ENCODE data around the gene ENPP6.

DNA sequence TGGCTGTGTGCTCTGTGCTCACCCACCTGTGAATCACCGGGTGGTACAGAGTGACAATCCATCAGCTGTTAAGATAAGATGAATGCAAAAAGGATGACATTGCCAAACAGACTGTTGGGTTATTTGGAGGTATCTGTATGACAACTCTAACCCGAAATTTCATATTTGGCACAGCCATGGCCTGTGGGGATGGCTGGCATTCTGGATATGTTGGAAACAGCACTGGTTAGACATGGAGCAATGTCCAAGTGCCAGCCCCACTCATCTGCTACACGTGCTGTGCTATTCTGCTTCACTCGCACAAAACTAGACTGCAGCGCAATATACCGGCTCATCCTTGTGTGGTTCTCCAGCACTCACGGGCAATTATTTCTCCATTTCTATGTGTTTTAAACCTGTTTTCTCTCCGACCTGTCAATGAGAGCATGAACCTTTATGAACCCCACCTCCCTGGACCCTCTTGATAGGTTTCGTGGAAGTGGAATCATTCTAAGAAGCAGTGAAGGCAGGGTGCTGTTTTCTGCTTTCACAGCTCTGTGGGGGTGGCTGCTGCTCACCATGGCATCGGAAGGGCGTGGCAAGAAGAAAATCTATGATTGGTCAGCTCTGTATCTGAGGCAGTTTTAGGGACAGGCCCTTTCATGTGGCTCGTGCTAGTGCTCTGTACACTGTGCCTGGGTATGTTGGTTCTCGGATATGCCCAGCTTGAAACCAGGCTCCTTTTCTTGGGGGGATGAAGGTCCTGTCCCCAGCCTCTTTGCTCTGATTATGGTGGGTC is 94.9 kb downstream of the ENPP6 start:
- no peak for TF ChIP-seq YY1 (IDR thresholded peaks at IDR 0.05; ENCODE audit: low read depth)
- no peak for TF ChIP-seq POLR2AphosphoS5 (IDR thresholded peaks at IDR 0.05; ENCODE audit: low read depth, low read length)
- TF ChIP-seq RFX5 (IDR thresholded peaks at IDR 0.05; ENCODE audit: low read length), result no peak
- TF ChIP-seq, protein P1, sequence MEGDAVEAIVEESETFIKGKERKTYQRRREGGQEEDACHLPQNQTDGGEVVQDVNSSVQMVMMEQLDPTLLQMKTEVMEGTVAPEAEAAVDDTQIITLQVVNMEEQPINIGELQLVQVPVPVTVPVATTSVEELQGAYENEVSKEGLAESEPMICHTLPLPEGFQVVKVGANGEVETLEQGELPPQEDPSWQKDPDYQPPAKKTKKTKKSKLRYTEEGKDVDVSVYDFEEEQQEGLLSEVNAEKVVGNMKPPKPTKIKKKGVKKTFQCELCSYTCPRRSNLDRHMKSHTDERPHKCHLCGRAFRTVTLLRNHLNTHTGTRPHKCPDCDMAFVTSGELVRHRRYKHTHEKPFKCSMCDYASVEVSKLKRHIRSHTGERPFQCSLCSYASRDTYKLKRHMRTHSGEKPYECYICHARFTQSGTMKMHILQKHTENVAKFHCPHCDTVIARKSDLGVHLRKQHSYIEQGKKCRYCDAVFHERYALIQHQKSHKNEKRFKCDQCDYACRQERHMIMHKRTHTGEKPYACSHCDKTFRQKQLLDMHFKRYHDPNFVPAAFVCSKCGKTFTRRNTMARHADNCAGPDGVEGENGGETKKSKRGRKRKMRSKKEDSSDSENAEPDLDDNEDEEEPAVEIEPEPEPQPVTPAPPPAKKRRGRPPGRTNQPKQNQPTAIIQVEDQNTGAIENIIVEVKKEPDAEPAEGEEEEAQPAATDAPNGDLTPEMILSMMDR (IDR thresholded peaks at IDR 0.05), result no peak
- TF ChIP-seq TAF1 (IDR thresholded peaks at IDR 0.05; ENCODE audit: borderline replicate concordance, low read depth, low read length), result no peak

Data from SK-N-SH (cell line).